HepG2 (cell line): Measurements from ENCODE around the gene TBC1D16. TPM values are rescaled to one million over a fixed set of nuclear protein-coding genes. Genes with fewer than 3 reads are reported as not detected.

Source experiments
- ATAC-seq: fragments of 200-7000 bp; cut with Tn5 transposase; 3 replicates; pipeline ENCODE4 v1.9.1; 2020; ENCODE audit warnings: mild to moderate bottlenecking, moderate library complexity
- BruUV-seq: library from RNA; stranded (reverse); fragments of 400-500 nt; replicated peaks from 2 replicates; lab custom pipeline; 2021; lab: Mats Ljungman, UMichigan
- CTCF ChIA-PET: fragments of 300-600 bp; formaldehyde crosslinking; extraction: SDS; loops from one replicate; lab custom pipeline; 2021; ENCODE audit warnings: low total read pairs, inconsistent platforms, low intra/inter-chr PET ratio; lab: Yijun Ruan, JAX
- POLR2A ChIA-PET: fragments of 350-600 bp; sonication (Branson Sonifier 250); formaldehyde crosslinking; loops from one replicate; lab custom pipeline; 2020; ENCODE audit warnings: antibody characterized with exemption, inconsistent platforms; lab: Yijun Ruan, JAX
- DNase-seq: peaks from one replicate; pipeline ENCODE4 v3.0.0-alpha.2; 2015; ENCODE audit warnings: low spot score
- FAIRE-seq: peaks from 3 replicates; lab custom pipeline; 2011; peaks lifted over from hg19 to GRCh38; lab: Jason Lieb, UNC
- H2AFZ ChIP-seq: one replicate; pipeline ENCODE4 v1.6.1; 2011; ENCODE audit warnings: low read length, inconsistent platforms
- H3K27ac ChIP-seq: fragments of 300-600 bp; 3 replicates; pipeline ENCODE4 v1.8.0; 2011; ENCODE audit warnings: mixed run types, mild to moderate bottlenecking, mixed read lengths, low read length, inconsistent platforms; ENCODE audit not compliant: insufficient read depth; ENCODE audit errors: extremely low read length
- H3K27me3 ChIP-seq, 2 experiments: fragments of 200-600 bp in 1 of 2; 2 replicates in 1 of 2; 3 replicates in 1 of 2; pipeline versions ENCODE4 v1.6.0 to v1.8.0; 2011; ENCODE audit warnings: low read length in 2 of 2, mild to moderate bottlenecking in 2 of 2, moderate library complexity in 2 of 2, inconsistent platforms in 1 of 2; ENCODE audit not compliant: insufficient read depth in 2 of 2, control insufficient read depth in 1 of 2
- H3K36me3 ChIP-seq, 2 experiments: fragments of 200-600 bp in 1 of 2; replicated peaks in 1 of 2; 2 replicates in 1 of 2; 3 replicates in 1 of 2; pipeline versions ENCODE4 v1.5.1 to v1.8.0; 2011; ENCODE audit warnings: low read length in 2 of 2, inconsistent platforms in 1 of 2; ENCODE audit not compliant: insufficient read depth in 2 of 2, control insufficient read depth in 1 of 2
- H3K4me1 ChIP-seq: 2 replicates; pipeline ENCODE4 v1.5.1; 2012; ENCODE audit warnings: low read length, inconsistent platforms; ENCODE audit not compliant: insufficient read depth
- H3K4me2 ChIP-seq: 2 replicates; pipeline ENCODE4 v1.6.0; 2011; ENCODE audit warnings: low read depth, low read length, inconsistent platforms
- H3K4me3 ChIP-seq, 3 experiments: fragments of 200-600 bp in 1 of 3; sonication (generic), shearing (Covaris generic) in 1 of 3; replicated peaks in 1 of 3; 2 replicates each; pipeline ENCODE4 v1.5.1; 2011 to 2016; ENCODE audit warnings: low read length in 3 of 3, inconsistent platforms in 2 of 3, low read depth in 2 of 3, mild to moderate bottlenecking in 2 of 3, control low read depth in 1 of 3, mixed read lengths in 1 of 3; ENCODE audit not compliant: insufficient read depth in 1 of 3
- H3K79me2 ChIP-seq: one replicate; pipeline ENCODE4 v1.6.1; 2011; ENCODE audit warnings: low read length, inconsistent platforms; ENCODE audit not compliant: insufficient read depth
- H3K9ac ChIP-seq: 2 replicates; pipeline ENCODE4 v1.6.0; 2011; ENCODE audit warnings: mild to moderate bottlenecking, low read depth, low read length, inconsistent platforms; ENCODE audit not compliant: insufficient read depth
- H3K9me3 ChIP-seq: 2 replicates; pipeline ENCODE4 v1.5.1; 2012; ENCODE audit warnings: mild to moderate bottlenecking, low read length
- H4K20me1 ChIP-seq: 2 replicates; pipeline ENCODE4 v1.6.0; 2011; ENCODE audit warnings: inconsistent platforms, mild to moderate bottlenecking, low read length, moderate library complexity; ENCODE audit not compliant: insufficient read depth
- ATF5 ChIP-seq: sonication (generic); formaldehyde crosslinking; IDR thresholded peaks from 2 replicates; pipeline ENCODE4 v1.4.0; 2020; ENCODE audit warnings: mild to moderate bottlenecking, low read depth, missing genetic modification reagents
- FOSL2 ChIP-seq: sonication (generic); formaldehyde crosslinking; IDR thresholded peaks from 2 replicates; pipeline ENCODE4 v1.4.0; 2020; ENCODE audit warnings: missing genetic modification reagents
- HNF4A ChIP-seq: sonication (generic); formaldehyde crosslinking; IDR thresholded peaks from 2 replicates; pipeline ENCODE4 v1.4.0; 2020; ENCODE audit warnings: missing genetic modification reagents
- KDM2A ChIP-seq: sonication (generic); formaldehyde crosslinking; IDR thresholded peaks from 2 replicates; pipeline ENCODE4 v1.4.0; 2020; ENCODE audit warnings: low read depth, missing genetic modification reagents, borderline replicate concordance
- NFIC ChIP-seq: IDR thresholded peaks from 2 replicates; pipeline ENCODE4 v1.6.1; 2012; ENCODE audit warnings: mild to moderate bottlenecking, low read length, inconsistent platforms
- NR2F6 ChIP-seq, 2 experiments: IDR thresholded peaks; 2 replicates each; pipeline ENCODE4 v1.6.1; 2016; ENCODE audit warnings: antibody characterized with exemption in 1 of 2, mild to moderate bottlenecking in 1 of 2
- SALL1 ChIP-seq: sonication (generic); formaldehyde crosslinking; IDR thresholded peaks from 2 replicates; pipeline ENCODE4 v1.8.0; 2022; ENCODE audit warnings: mild to moderate bottlenecking, missing genetic modification reagents
- SOX13 ChIP-seq, 3 experiments: fragments of 450-650 bp in 1 of 3; sonication (generic) in 1 of 3; formaldehyde crosslinking in 1 of 3; IDR thresholded peaks in 2 of 3; conservative IDR thresholded peaks in 1 of 3; 2 replicates each; pipeline versions ENCODE4 v1.5.0 to v1.6.1; 2016 to 2020; ENCODE audit warnings: antibody characterized with exemption in 1 of 3, mild to moderate bottlenecking in 1 of 3, missing compliant biosample characterization in 1 of 3, missing genetic modification reagents in 1 of 3, moderate library complexity in 1 of 3
- ZFP91 ChIP-seq: sonication (generic); formaldehyde crosslinking; IDR thresholded peaks from 2 replicates; pipeline ENCODE4 v1.9.0; 2022; ENCODE audit warnings: missing genetic modification reagents, mild to moderate bottlenecking, borderline replicate concordance
- ZGPAT ChIP-seq: IDR thresholded peaks from 2 replicates; pipeline ENCODE4 v1.6.1; 2016; ENCODE audit warnings: mild to moderate bottlenecking
- ZNF260 ChIP-seq: sonication (generic); formaldehyde crosslinking; IDR thresholded peaks from 2 replicates; pipeline ENCODE4 v1.4.0; 2020; ENCODE audit warnings: missing genetic modification reagents, low read depth, mild to moderate bottlenecking, borderline replicate concordance
- ZNF331 ChIP-seq: sonication (generic); formaldehyde crosslinking; IDR thresholded peaks from 2 replicates; pipeline ENCODE4 v1.4.0; 2020; ENCODE audit warnings: missing genetic modification reagents
- ZNF382 ChIP-seq: sonication (generic); formaldehyde crosslinking; IDR thresholded peaks from 2 replicates; pipeline ENCODE4 v1.5.0; 2020; ENCODE audit warnings: missing genetic modification reagents, mild to moderate bottlenecking, borderline replicate concordance
- ZNF530 ChIP-seq: sonication (generic); formaldehyde crosslinking; IDR thresholded peaks from 2 replicates; pipeline ENCODE4 v1.5.0; 2020; ENCODE audit warnings: low read depth, mild to moderate bottlenecking, missing genetic modification reagents
- ZNF614 ChIP-seq: IDR thresholded peaks from 2 replicates; pipeline ENCODE4 v1.6.1; 2018; ENCODE audit warnings: missing biosample characterization, missing genetic modification reagents, inconsistent platforms, borderline replicate concordance
- ZNF615 ChIP-seq: sonication (generic); formaldehyde crosslinking; IDR thresholded peaks from 2 replicates; pipeline ENCODE4 v1.5.0; 2020; ENCODE audit warnings: mild to moderate bottlenecking, missing genetic modification reagents, borderline replicate concordance
- ZNF644 ChIP-seq: IDR thresholded peaks from 2 replicates; pipeline ENCODE4 v1.6.1; 2016; ENCODE audit warnings: low read depth
- ZNF770 ChIP-seq: sonication (generic); formaldehyde crosslinking; IDR thresholded peaks from 2 replicates; pipeline ENCODE4 v1.5.0; 2020; ENCODE audit warnings: mild to moderate bottlenecking, missing genetic modification reagents
- WGBS: methylation state at CpG from one replicate; pipeline ENCODE4 v1.1.6; 2017; ENCODE audit warnings: low lambda C conversion rate; 5-methylcytosine and 5-hydroxymethylcytosine counted together
- in situ Hi-C: cut with HindIII; loops from 2 replicates; pipeline ENCODE4 v1.10.0; 2017; ENCODE audit warnings: low pct_unique_long_range_greater_than_20kb; ENCODE audit not compliant: extremely low pct_ligation_motif_present
- intact Hi-C: fragments of 100-400 bp; cut with micrococcal nuclease; formaldehyde crosslinking; loops from one replicate; pipeline ENCODE4 v1.10.0; 2022; ENCODE audit not compliant: unreplicated experiment
- polyA plus RNA-seq, 8 experiments: library from polyadenylated mRNA; depleted of rRNA in 3 of 8; stranded (reverse) in 7 of 8; unstranded in 1 of 8; fragments of >200 nt; fragmentation: Illumina TruSeq in 4 of 8; extraction: Trizol in 4 of 8; gene quantifications; 2 replicates each; pipeline versions ENCODE4 v1.2.1 to v1.2.3, GENCODE V29; 2011 to 2016; ENCODE audit warnings: low read depth in 4 of 8, missing spikeins in 1 of 8, mixed read lengths in 1 of 8; ENCODE audit not compliant: insufficient read depth in 1 of 8
- total RNA-seq, 5 experiments: library from RNA; depleted of rRNA; stranded (reverse); fragments of >200 nt; fragmentation: Illumina TruSeq; extraction: Trizol; gene quantifications; 2 replicates each; pipeline ENCODE4 v1.2.3, GENCODE V29; 2016; ENCODE audit warnings: low read depth in 1 of 5

Gene TBC1D16
- total and polyA plus RNA-seq, 2 of the 13 experiments (the other 11 are each of a cell fraction or from before 2014, with no cell fraction given): 14.9 to 24.9 TPM

- in situ Hi-C loops (no loop called here), intact Hi-C loops (no loop called here)
- no TSS peak for BruUV-seq
- WGBS: 65% methylated on average over 8 of the region's 8 CpGs
- no peak overlapping the region for H2AFZ ChIP-seq
- H3K4me1 ChIP-seq: peaks cover 26% of the 10 kb centered on the region
- H3K9me3 ChIP-seq: no peaks in the 10 kb centered on the region
- no peak overlapping the region for H3K4me3 ChIP-seq
- H3K27ac ChIP-seq: no peak overlapping the region
- CTCF ChIA-PET: no interaction called here
- no peak for ATAC-seq
- peak; percentile 71 for DNase-seq
- no peaks in the 10 kb centered on the region for H3K79me2 ChIP-seq
- no peak overlapping the region for H3K4me2 ChIP-seq
- no peaks in the 10 kb centered on the region for H3K27me3 ChIP-seq
- peak; percentile 59 for FAIRE-seq
- peaks cover 10 to 18% of the 10 kb centered on the region in 2 experiments; a peak in 4 of 5 replicates for H3K36me3 ChIP-seq
- POLR2A ChIA-PET: interaction anchor here (1.0 to 2.1 kb wide), 3 partner anchors 21 to 35 kb away, joined by 3 to 6 read pairs (median 3); no protein-coding TSS in a partner anchor
- no peaks in the 10 kb centered on the region for H4K20me1 ChIP-seq
- no peak overlapping the region; the same call in 1 of the 2 replicates for H3K9ac ChIP-seq
- TF ChIP-seq ZNF615: 0 out of 2 replicates have a peak, but pooled peaks have one; percentile 55
- no peak for TF ChIP-seq NFIC
- 0 out of 2 replicates have a peak, but pooled peaks have one; percentile 24 for TF ChIP-seq ZFP91 (CRISPR knock-in tag)
- TF ChIP-seq ZNF260 (CRISPR knock-in tag): no peak
- peak; percentile 34; the same call in 1 of the 2 replicates for TF ChIP-seq SALL1 (CRISPR knock-in tag)
- 0 out of 2 replicates have a peak, but pooled peaks have one; percentile 30 for TF ChIP-seq KDM2A (CRISPR knock-in tag)
- no peak for TF ChIP-seq SOX13 (IDR thresholded peaks at IDR 0.05)
- TF ChIP-seq SOX13 (CRISPR knock-in tag; conservative IDR thresholded peaks at IDR 0.05 in 1 of 2, IDR thresholded peaks at IDR 0.05 in 1 of 2): peak in 1 of 2 experiments; percentile 12; a peak in 1 of 4 replicates
- TF ChIP-seq ATF5 (CRISPR knock-in tag): no peak
- peak; percentile 7; the same call in 1 of the 2 replicates for TF ChIP-seq HNF4A (CRISPR knock-in tag)
- TF ChIP-seq FOSL2 (CRISPR knock-in tag): 0 out of 2 replicates have a peak, but pooled peaks have one; percentile 14
- TF ChIP-seq ZNF331 (CRISPR knock-in tag): 0 out of 2 replicates have a peak, but pooled peaks have one; percentile 11
- TF ChIP-seq ZNF644 (CRISPR knock-in tag): 0 out of 2 replicates have a peak, but pooled peaks have one; percentile 19
- TF ChIP-seq ZNF382: 0 out of 2 replicates have a peak, but pooled peaks have one; percentile 39
- no peak for TF ChIP-seq ZNF530 (CRISPR knock-in tag)
- TF ChIP-seq ZGPAT (CRISPR knock-in tag): 0 out of 2 replicates have a peak, but pooled peaks have one; percentile 12
- TF ChIP-seq NR2F6 (IDR thresholded peaks at IDR 0.05): no peak
- TF ChIP-seq NR2F6 (CRISPR knock-in tag; IDR thresholded peaks at IDR 0.05): peak; percentile 32; the same call in 1 of the 2 replicates
- 0 out of 2 replicates have a peak, but pooled peaks have one; percentile 18 for TF ChIP-seq ZNF614
- TF ChIP-seq ZNF770 (CRISPR knock-in tag): peak; percentile 33; the same call in 1 of the 2 replicates
Measured at GRCh38 chr17:79952901-79953300, 82.8 kb downstream of the TBC1D16 start.
